HG03460 (cell line): ENCODE data around the gene SIM1.

Source experiments
- ATAC-seq: cut with Tn5 transposase; IDR thresholded peaks from one replicate; pipeline ENCODE4 v1.9.1; 2021; ENCODE audit not compliant: unreplicated experiment

The SIM1 gene

GRCh38 chr6:100430962-100431361 lies 33.8 kb downstream of the SIM1 start:
- ATAC-seq = no peak

GRCh38 chr6:100427452-100427851 lies 37.3 kb downstream of the SIM1 start:
- no peak for ATAC-seq

GRCh38 chr6:100426744-100427338 lies 37.9 kb downstream of the SIM1 start:
- no peak for ATAC-seq

GRCh38 chr6:100426241-100426640 lies 38.5 kb downstream of the SIM1 start:
- no peak for ATAC-seq

GRCh38 chr6:100420711-100421110 lies 44.0 kb downstream of the SIM1 start:
- ATAC-seq = no peak

- ATAC-seq = no peak
Measured at GRCh38 chr6:100417036-100417435, 47.7 kb downstream of the SIM1 start.

- ATAC-seq = no peak
Measured at GRCh38 chr6:100415768-100416167, 49.0 kb downstream of the SIM1 start.

GRCh38 chr6:100412872-100413271 lies 51.8 kb downstream of the SIM1 start:
- no peak for ATAC-seq

- no peak for ATAC-seq
Measured at GRCh38 chr6:100404051-100404450, 60.7 kb downstream of the SIM1 start.

GRCh38 chr6:100393493-100393892 lies 71.2 kb downstream of the SIM1 start:
- ATAC-seq = no peak

- no peak for ATAC-seq
Measured at GRCh38 chr6:100392423-100392822, 72.3 kb downstream of the SIM1 start.

- ATAC-seq = no peak
Measured at GRCh38 chr6:100388868-100389519, 75.7 kb downstream of the SIM1 start.

GRCh38 chr6:100382767-100383195 lies 81.9 kb downstream of the SIM1 start:
- ATAC-seq = no peak

GRCh38 chr6:100382031-100382430 lies 82.7 kb downstream of the SIM1 start:
- no peak for ATAC-seq

GRCh38 chr6:100381111-100381510 lies 83.6 kb downstream of the SIM1 start:
- no peak for ATAC-seq

GRCh38 chr6:100379386-100379785 lies 85.3 kb downstream of the SIM1 start:
- no peak for ATAC-seq

- ATAC-seq = no peak
Measured at GRCh38 chr6:100378576-100378975, 86.1 kb downstream of the SIM1 start.

- no peak for ATAC-seq
Measured at GRCh38 chr6:100376103-100376502, 88.6 kb downstream of the SIM1 start.

GRCh38 chr6:100372326-100373091 lies 92.2 kb downstream of the SIM1 start:
- no peak for ATAC-seq

GRCh38 chr6:100371591-100371990 lies 93.1 kb downstream of the SIM1 start:
- no peak for ATAC-seq

- no peak for ATAC-seq
Measured at GRCh38 chr6:100370265-100370664, 94.5 kb downstream of the SIM1 start.

- ATAC-seq = no peak
Measured at GRCh38 chr6:100366419-100366818, 98.3 kb downstream of the SIM1 start.
